H9 (cell line): ENCODE data around the gene ZNF281. TPM values are rescaled to one million over a fixed set of nuclear protein-coding genes. Genes with fewer than 3 reads are reported as not detected.

Experiments
- DNase-seq: peaks from one replicate; pipeline ENCODE4 v3.0.0-alpha.2; 2017
- H2AFZ ChIP-seq: one replicate; pipeline ENCODE4 v1.6.1; 2013; ENCODE audit warnings: mild to moderate bottlenecking, low read length, control low read depth, moderate library complexity
- H2AK5ac ChIP-seq: 2 replicates; pipeline ENCODE4 v1.6.1; 2013; ENCODE audit warnings: low read length, control low read depth, mixed read lengths; ENCODE audit not compliant: insufficient read length
- H2BK120ac ChIP-seq: one replicate; pipeline ENCODE4 v1.6.1; 2013; ENCODE audit warnings: low read depth, mild to moderate bottlenecking, low read length, control low read depth, inconsistent platforms; ENCODE audit not compliant: poor library complexity, severe bottlenecking
- H2BK12ac ChIP-seq: 2 replicates; pipeline ENCODE4 v1.6.1; 2013; ENCODE audit warnings: low read length, control low read depth, mixed read lengths, low read depth; ENCODE audit not compliant: insufficient read length
- H2BK15ac ChIP-seq: 2 replicates; pipeline ENCODE4 v1.6.1; 2013; ENCODE audit warnings: low read depth, low read length, control low read depth
- H2BK20ac ChIP-seq: one replicate; pipeline ENCODE4 v1.6.1; 2013; ENCODE audit warnings: low read depth, mild to moderate bottlenecking, low read length, control low read depth, inconsistent platforms; ENCODE audit not compliant: poor library complexity, severe bottlenecking
- H2BK5ac ChIP-seq: 2 replicates; pipeline ENCODE4 v1.6.1; 2013; ENCODE audit warnings: low read length, control low read depth, mixed read lengths; ENCODE audit not compliant: insufficient read length
- H3K14ac ChIP-seq: 2 replicates; pipeline ENCODE4 v1.6.1; 2013; ENCODE audit warnings: low read length, control low read depth; ENCODE audit not compliant: insufficient read depth
- H3K18ac ChIP-seq: 2 replicates; pipeline ENCODE4 v1.6.1; 2013; ENCODE audit warnings: low read depth, mild to moderate bottlenecking, mixed read lengths, low read length, control low read depth; ENCODE audit not compliant: insufficient read length
- H3K23ac ChIP-seq: 2 replicates; pipeline ENCODE4 v1.6.1; 2013; ENCODE audit warnings: low read length, control low read depth, mixed read lengths, low read depth; ENCODE audit not compliant: insufficient read length
- H3K23me2 ChIP-seq: 2 replicates; pipeline ENCODE4 v1.6.1; 2013; ENCODE audit warnings: low read depth, mild to moderate bottlenecking, mixed read lengths, low read length, control low read depth; ENCODE audit not compliant: insufficient read length, poor library complexity, severe bottlenecking
- H3K27ac ChIP-seq: 2 replicates; pipeline ENCODE4 v1.5.1; 2013; ENCODE audit warnings: low read length, control low read depth, mixed read lengths, low read depth; ENCODE audit not compliant: insufficient read length
- H3K27me3 ChIP-seq: 2 replicates; pipeline ENCODE4 v1.6.1; 2013; ENCODE audit warnings: low read length, control low read depth, inconsistent platforms; ENCODE audit not compliant: insufficient read depth
- H3K4ac ChIP-seq: 2 replicates; pipeline ENCODE4 v1.6.1; 2013; ENCODE audit warnings: low read depth, mild to moderate bottlenecking, control low read depth, inconsistent platforms, low read length, moderate library complexity
- H3K4me1 ChIP-seq: 2 replicates; pipeline ENCODE4 v1.6.1; 2013; ENCODE audit warnings: low read length, control low read depth, inconsistent platforms; ENCODE audit not compliant: insufficient read depth
- H3K4me2 ChIP-seq: 2 replicates; pipeline ENCODE4 v1.6.1; 2013; ENCODE audit warnings: low read length, control low read depth, mixed read lengths; ENCODE audit not compliant: insufficient read length, insufficient read depth
- H3K56ac ChIP-seq: 2 replicates; pipeline ENCODE4 v1.6.1; 2013; ENCODE audit warnings: low read depth, mild to moderate bottlenecking, mixed read lengths, low read length, control low read depth; ENCODE audit not compliant: insufficient read length
- H3K79me1 ChIP-seq: 2 replicates; pipeline ENCODE4 v1.6.1; 2013; ENCODE audit warnings: low read depth, mild to moderate bottlenecking, moderate library complexity, low read length, control low read depth, inconsistent platforms; ENCODE audit not compliant: insufficient read depth, poor library complexity, severe bottlenecking
- H3K79me2 ChIP-seq: 2 replicates; pipeline ENCODE4 v1.6.1; 2013; ENCODE audit warnings: low read length, control low read depth, inconsistent platforms; ENCODE audit not compliant: insufficient read depth
- H3K9ac ChIP-seq: 2 replicates; pipeline ENCODE4 v1.6.1; 2013; ENCODE audit warnings: low read length, control low read depth, mixed read lengths; ENCODE audit not compliant: insufficient read length; ENCODE audit errors: extremely low read depth
- H3K9me3 ChIP-seq: one replicate; pipeline ENCODE4 v1.6.1; 2013; ENCODE audit warnings: low read depth, low read length, inconsistent platforms; ENCODE audit not compliant: control insufficient read depth
- H3T11ph ChIP-seq: one replicate; pipeline ENCODE4 v1.6.1; 2013; ENCODE audit warnings: mild to moderate bottlenecking, low read length, control low read depth, inconsistent platforms
- H4K20me1 ChIP-seq: one replicate; pipeline ENCODE4 v1.6.1; 2013; ENCODE audit not compliant: control insufficient read depth, insufficient read length, insufficient read depth
- H4K5ac ChIP-seq: 2 replicates; pipeline ENCODE4 v1.6.1; 2013; ENCODE audit warnings: low read depth, mild to moderate bottlenecking, mixed read lengths, low read length, control low read depth; ENCODE audit not compliant: insufficient read length
- H4K8ac ChIP-seq: replicated peaks from 2 replicates; pipeline ENCODE4 v1.6.1; 2013; ENCODE audit warnings: low read length, control low read depth, mixed read lengths, low read depth; ENCODE audit not compliant: insufficient read length
- H4K91ac ChIP-seq: 2 replicates; pipeline ENCODE4 v1.6.1; 2013; ENCODE audit warnings: low read depth, mild to moderate bottlenecking, moderate library complexity, mixed read lengths, low read length, control low read depth; ENCODE audit not compliant: insufficient read length
- H3K27ac Mint-ChIP-seq, 3 experiments: 2 replicates in 2 of 3; 3 replicates in 1 of 3; pipeline ENCODE4 v1.8.0; 2020 to 2021; ENCODE audit warnings: mixed read lengths in 3 of 3, mild to moderate bottlenecking in 1 of 3, moderate library complexity in 1 of 3
- H3K27me3 Mint-ChIP-seq: 2 replicates; pipeline ENCODE4 v1.8.0; 2021; ENCODE audit warnings: low read depth, mild to moderate bottlenecking, moderate library complexity, mixed read lengths
- H3K36me3 Mint-ChIP-seq, 3 experiments: 2 replicates in 2 of 3; 3 replicates in 1 of 3; pipeline ENCODE4 v1.8.0; 2020 to 2021; ENCODE audit warnings: low read depth in 3 of 3, mixed read lengths in 3 of 3; ENCODE audit not compliant: insufficient read depth in 1 of 3
- H3K4me1 Mint-ChIP-seq, 2 experiments: 2 replicates each; pipeline ENCODE4 v1.8.0; 2020; ENCODE audit warnings: mixed read lengths in 2 of 2
- H3K4me3 Mint-ChIP-seq, 2 experiments: 2 replicates in 1 of 2; 3 replicates in 1 of 2; pipeline ENCODE4 v1.8.0; 2020 to 2021; ENCODE audit warnings: mild to moderate bottlenecking in 2 of 2, mixed read lengths in 2 of 2, moderate library complexity in 1 of 2
- H3K9me3 Mint-ChIP-seq, 2 experiments: 2 replicates in 1 of 2; 3 replicates in 1 of 2; pipeline ENCODE4 v1.8.0; 2020; ENCODE audit warnings: mild to moderate bottlenecking in 2 of 2, mixed read lengths in 2 of 2, moderate library complexity in 1 of 2
- total RNA-seq: library from RNA; stranded (reverse); gene quantifications from 2 replicates; pipeline ENCODE4 v1.2.1, GENCODE V29; 2021
- TF ChIP-seq, protein P1 (sequence below): fragments of 200-600 bp; sonication (generic); conservative IDR thresholded peaks from 3 replicates; pipeline ENCODE4 v1.8.0; 2021; ENCODE audit warnings: antibody characterized with exemption, mild to moderate bottlenecking

Gene ZNF281
- total RNA-seq, 1 experiment from 2014 or later = 75.2 TPM

DNA sequence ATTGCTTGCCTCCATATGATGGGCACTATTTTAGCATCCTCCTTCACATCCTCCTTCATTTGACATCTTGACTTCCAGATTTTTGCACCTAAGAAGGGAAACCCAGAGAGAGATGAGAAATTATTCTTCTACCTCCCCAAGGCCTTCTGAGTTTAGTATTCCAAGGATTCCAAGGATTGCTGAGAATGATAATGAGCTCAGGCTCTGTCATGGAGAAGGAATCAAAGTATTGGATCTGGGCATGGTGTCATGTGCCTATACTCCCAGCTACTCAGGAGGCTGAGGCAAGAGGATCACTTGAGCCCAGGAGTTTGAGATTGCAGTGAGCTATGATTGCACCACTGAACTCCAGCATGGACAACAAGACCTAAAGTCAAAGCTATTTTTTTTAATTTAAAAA is 26.6 kb upstream of the ZNF281 start:
- H2BK5ac ChIP-seq = no peak overlapping the region
- H3K4me3 Mint-ChIP-seq = no peak overlapping the region
- TF ChIP-seq, protein P1, sequence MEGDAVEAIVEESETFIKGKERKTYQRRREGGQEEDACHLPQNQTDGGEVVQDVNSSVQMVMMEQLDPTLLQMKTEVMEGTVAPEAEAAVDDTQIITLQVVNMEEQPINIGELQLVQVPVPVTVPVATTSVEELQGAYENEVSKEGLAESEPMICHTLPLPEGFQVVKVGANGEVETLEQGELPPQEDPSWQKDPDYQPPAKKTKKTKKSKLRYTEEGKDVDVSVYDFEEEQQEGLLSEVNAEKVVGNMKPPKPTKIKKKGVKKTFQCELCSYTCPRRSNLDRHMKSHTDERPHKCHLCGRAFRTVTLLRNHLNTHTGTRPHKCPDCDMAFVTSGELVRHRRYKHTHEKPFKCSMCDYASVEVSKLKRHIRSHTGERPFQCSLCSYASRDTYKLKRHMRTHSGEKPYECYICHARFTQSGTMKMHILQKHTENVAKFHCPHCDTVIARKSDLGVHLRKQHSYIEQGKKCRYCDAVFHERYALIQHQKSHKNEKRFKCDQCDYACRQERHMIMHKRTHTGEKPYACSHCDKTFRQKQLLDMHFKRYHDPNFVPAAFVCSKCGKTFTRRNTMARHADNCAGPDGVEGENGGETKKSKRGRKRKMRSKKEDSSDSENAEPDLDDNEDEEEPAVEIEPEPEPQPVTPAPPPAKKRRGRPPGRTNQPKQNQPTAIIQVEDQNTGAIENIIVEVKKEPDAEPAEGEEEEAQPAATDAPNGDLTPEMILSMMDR = no peak
- H2AFZ ChIP-seq = no peak overlapping the region
- no peaks in the 10 kb centered on the region for H3K79me2 ChIP-seq
- no peaks in the 10 kb centered on the region for H3K27me3 Mint-ChIP-seq
- no peak overlapping the region for H3K18ac ChIP-seq
- no peaks in the 10 kb centered on the region for H3K27me3 ChIP-seq
- H3K9me3 Mint-ChIP-seq = peaks cover 0 to 3% of the 10 kb centered on the region in 2 experiments; a peak in 2 of 5 replicates
- no peak overlapping the region for H3K27ac ChIP-seq
- H4K91ac ChIP-seq = no peak overlapping the region
- no peaks in the 10 kb centered on the region for H3K4me1 ChIP-seq
- H3K14ac ChIP-seq = no peak overlapping the region
- no peak overlapping the region for H4K8ac ChIP-seq
- no peak overlapping the region for H3K9ac ChIP-seq
- DNase-seq = no peak
- H2BK12ac ChIP-seq = no peak overlapping the region
- no peak overlapping the region for H3T11ph ChIP-seq
- H3K36me3 Mint-ChIP-seq = peaks cover 13 to 20% (median 19%) of the 10 kb centered on the region in 3 experiments; a peak in 6 of 7 replicates
- no peak overlapping the region for H2BK120ac ChIP-seq
- H4K5ac ChIP-seq = no peak overlapping the region
- H3K23me2 ChIP-seq = no peaks in the 10 kb centered on the region
- H3K79me1 ChIP-seq = peaks cover 4% of the 10 kb centered on the region
- no peaks in the 10 kb centered on the region for H3K9me3 ChIP-seq
- H4K20me1 ChIP-seq = no peaks in the 10 kb centered on the region
- H2AK5ac ChIP-seq = no peak overlapping the region
- no peak overlapping the region for H2BK15ac ChIP-seq
- H3K56ac ChIP-seq = no peak overlapping the region
- no peak overlapping the region for H3K4me2 ChIP-seq
- no peak overlapping the region for H2BK20ac ChIP-seq
- H3K27ac Mint-ChIP-seq = peak overlapping the region in 1 of 3 experiments; percentile 23; a peak in 1 of 7 replicates
- H3K4ac ChIP-seq = no peak overlapping the region
- H3K23ac ChIP-seq = no peak overlapping the region
- peaks cover 13 to 20% of the 10 kb centered on the region in 2 experiments for H3K4me1 Mint-ChIP-seq
